GM20000 (cell line): ENCODE measurements around the gene CCT6A.
"Not testable (repeated sequence)": the region's sequence is repeated elsewhere in the genome, so short reads cannot be mapped to it uniquely, and the experiment has no call there.

Experiments
- DNase-seq: peaks from one replicate; pipeline ENCODE4 v3.0.0; 2012; ENCODE audit warnings: low spot score
- CTCF ChIP-seq: IDR thresholded peaks from 2 replicates; pipeline ENCODE4 v1.5.1; 2012; ENCODE audit warnings: mild to moderate bottlenecking, control low read depth; ENCODE audit errors: extremely low read depth, missing control alignments

The CCT6A gene

GRCh38 chr7:56063500-56063881, 11.9 kb downstream of the CCT6A start:
- no peak for DNase-seq
- TF ChIP-seq CTCF = no peak

DNA sequence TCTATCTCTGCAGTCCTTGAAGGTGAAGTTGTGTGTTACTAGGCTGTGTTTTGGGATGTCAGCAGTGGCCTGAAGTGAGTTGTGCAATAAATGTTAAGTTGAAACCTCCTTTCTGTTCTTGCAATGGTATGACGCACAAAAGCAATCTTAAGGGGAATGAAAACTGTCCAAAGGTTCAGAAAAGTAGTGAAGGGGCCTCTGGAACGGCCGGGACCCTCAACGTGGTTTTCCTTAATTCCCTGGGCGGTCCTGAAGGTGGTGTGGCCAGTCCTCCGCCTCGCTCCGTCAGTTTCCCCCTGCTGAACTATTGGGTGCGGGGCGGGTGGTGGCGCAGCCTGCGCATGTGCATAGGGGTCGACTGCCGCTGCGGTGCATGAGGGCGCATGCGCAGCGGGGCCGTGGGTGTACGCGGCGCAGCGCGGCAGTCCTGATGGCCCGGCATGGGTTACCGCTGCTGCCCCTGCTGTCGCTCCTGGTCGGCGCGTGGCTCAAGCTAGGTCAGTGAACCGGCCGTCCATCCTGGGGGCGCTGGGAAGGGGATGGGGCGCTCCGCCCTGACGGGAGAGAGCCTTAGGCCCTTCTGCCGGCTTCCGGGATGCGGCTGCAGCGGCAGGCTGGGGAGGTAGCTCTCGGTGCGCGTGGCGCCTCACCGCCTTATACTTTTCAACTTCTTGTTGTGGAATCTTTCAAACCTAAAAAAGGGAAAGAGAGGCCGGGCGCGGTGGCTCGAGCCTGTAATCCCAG, 12.5 kb downstream of the CCT6A start, which contains the start of gene SUMF2:
TSS of gene SUMF2 (plus strand) at position 405 of the 744 bp plus-strand sequence. CDS start at position 431, 26 bp downstream.
- DNase-seq = peak; percentile 96
- TF ChIP-seq CTCF = no peak

DNA sequence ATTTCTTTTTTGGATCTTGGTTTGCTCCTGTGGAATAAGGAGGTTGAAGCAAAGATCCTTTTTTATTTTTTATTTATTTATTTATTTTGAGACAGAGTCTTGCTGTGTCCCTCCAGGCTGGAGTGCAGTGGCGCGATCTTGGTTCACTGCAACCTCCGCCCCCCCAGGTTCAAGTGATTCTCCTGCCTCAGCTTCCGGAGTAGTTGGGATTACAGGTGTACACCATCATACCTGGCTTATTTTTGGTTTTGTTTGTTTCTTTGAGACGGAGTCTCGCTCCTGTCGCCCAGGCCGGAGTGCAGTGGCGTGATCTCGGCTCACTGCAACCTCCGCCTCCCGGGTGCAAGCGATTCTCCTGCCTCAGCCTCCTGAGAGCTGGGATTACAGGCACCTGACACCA, 14.8 kb downstream of the CCT6A start:
- not testable (repeated sequence) for DNase-seq

DNA sequence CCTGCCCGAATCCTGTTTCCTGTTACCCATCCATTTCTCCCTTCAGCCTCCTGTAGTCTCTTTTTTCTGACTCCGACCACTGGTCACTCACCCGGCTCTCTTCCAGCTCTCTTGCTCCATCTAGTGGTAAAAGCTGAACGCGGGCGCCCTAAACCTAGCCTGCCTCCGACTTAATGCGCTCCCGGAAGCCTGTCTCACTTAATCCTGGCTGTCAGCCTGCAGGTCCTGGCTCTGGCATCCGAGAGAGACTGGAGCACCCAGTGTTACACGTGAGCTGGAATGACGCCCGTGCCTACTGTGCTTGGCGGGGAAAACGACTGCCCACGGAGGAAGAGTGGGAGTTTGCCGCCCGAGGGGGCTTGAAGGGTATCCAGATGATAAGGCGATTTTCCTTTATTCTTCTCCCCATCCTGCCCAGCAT, 22.8 kb downstream of the CCT6A start:
- peak; percentile 80 for DNase-seq
- TF ChIP-seq CTCF = peak; percentile 80

DNA sequence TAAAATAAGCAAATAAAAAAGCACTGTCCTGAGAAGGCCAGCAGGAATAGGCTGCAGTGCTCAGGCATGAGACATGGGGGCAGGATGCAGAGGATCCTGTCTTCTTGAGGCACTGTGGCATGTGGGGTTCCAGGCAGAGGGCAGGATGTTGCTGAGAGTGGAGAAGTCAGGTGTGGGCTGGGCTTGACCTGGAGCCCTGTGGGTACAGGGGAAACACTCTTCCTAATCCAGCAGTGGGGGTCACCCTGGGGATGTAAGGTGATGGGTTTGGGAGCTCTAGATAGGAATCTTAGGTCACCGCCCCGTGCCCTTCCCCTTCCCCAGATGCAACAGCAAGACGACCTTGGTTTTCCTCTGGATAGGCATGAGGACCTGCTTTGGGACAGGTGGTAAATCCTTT, 26.1 kb downstream of the CCT6A start:
- DNase-seq = no peak
- TF ChIP-seq CTCF = no peak

DNA sequence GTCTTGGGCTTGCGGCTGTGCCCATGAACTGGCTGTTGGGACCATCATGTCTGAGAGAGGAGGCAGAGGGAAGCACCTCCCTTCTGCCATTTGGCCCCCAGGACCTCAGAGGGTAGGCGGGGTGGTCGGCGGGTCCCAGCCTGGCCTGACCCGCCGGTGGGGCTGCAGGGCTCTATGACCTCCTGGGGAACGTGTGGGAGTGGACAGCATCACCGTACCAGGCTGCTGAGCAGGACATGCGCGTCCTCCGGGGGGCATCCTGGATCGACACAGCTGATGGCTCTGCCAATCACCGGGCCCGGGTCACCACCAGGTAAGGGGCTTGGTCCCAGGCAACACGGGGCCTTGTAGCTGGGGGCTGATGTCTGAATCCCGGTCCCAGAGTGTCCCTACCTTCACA, 26.6 kb downstream of the CCT6A start:
- no peak for DNase-seq
- TF ChIP-seq CTCF = no peak

- no peak for TF ChIP-seq CTCF
- no peak for DNase-seq
Measured at GRCh38 chr7:56079450-56080185, 28.1 kb downstream of the CCT6A start.

GRCh38 chr7:56080726-56081435, 29.3 kb downstream of the CCT6A start:
- not testable (repeated sequence) for DNase-seq
